Caco-2 (cell line): ENCODE data around the gene COL4A2. TPM values are rescaled to one million over a fixed set of nuclear protein-coding genes. Genes with fewer than 3 reads are reported as not detected.

ENCODE experiments used
- BruUV-seq: library from RNA; stranded (reverse); fragments of 400-500 nt; replicated peaks from 2 replicates; lab custom pipeline; 2021; lab: Mats Ljungman, UMichigan
- CTCF ChIA-PET: fragments of 300-600 bp; sonication (Branson Sonifier 250); formaldehyde crosslinking; loops from one replicate; lab custom pipeline; 2022; ENCODE audit warnings: antibody characterized with exemption; lab: Charles Lee
- POLR2A ChIA-PET: fragments of 300-600 bp; sonication (Branson Sonifier 250); formaldehyde crosslinking; loops from one replicate; lab custom pipeline; 2022; ENCODE audit warnings: antibody characterized with exemption; lab: Charles Lee
- DNase-seq, 2 experiments: peaks; one replicate each; pipeline versions ENCODE4 v3.0.0 to v3.0.0-alpha.2; 2020 to 2022
- H3K27me3 ChIP-seq: replicated peaks from 2 replicates; pipeline ENCODE4 v1.6.0; 2011; ENCODE audit warnings: low read length; ENCODE audit not compliant: control insufficient read depth, insufficient read depth
- H3K36me3 ChIP-seq: 2 replicates; pipeline ENCODE4 v1.5.1; 2011; ENCODE audit warnings: low read length; ENCODE audit not compliant: control insufficient read depth, insufficient read depth
- H3K4me1 ChIP-seq: fragments of 250-450 bp; sonication (Bioruptor Pico); 2 replicates; pipeline ENCODE4 v1.5.1; 2020; ENCODE audit warnings: mild to moderate bottlenecking
- H3K4me3 ChIP-seq: 2 replicates; pipeline ENCODE4 v1.5.1; 2011; ENCODE audit warnings: low read depth, mild to moderate bottlenecking, control low read depth, low read length
- H3K9me3 ChIP-seq: fragments of 250-450 bp; sonication (Bioruptor Pico); 2 replicates; pipeline ENCODE4 v1.5.1; 2020; ENCODE audit warnings: mild to moderate bottlenecking, moderate library complexity
- H3K27ac Mint-ChIP-seq: one replicate; pipeline ENCODE4 v1.8.0; 2022; ENCODE audit warnings: mixed read lengths; ENCODE audit not compliant: unreplicated experiment
- H3K27me3 Mint-ChIP-seq: one replicate; pipeline ENCODE4 v1.8.0; 2022; ENCODE audit warnings: mixed read lengths; ENCODE audit not compliant: insufficient read depth, unreplicated experiment
- H3K36me3 Mint-ChIP-seq: one replicate; pipeline ENCODE4 v1.8.0; 2022; ENCODE audit warnings: mild to moderate bottlenecking, mixed read lengths; ENCODE audit not compliant: insufficient read depth, unreplicated experiment
- H3K4me1 Mint-ChIP-seq: one replicate; pipeline ENCODE4 v1.8.0; 2022; ENCODE audit warnings: low read depth, mixed read lengths; ENCODE audit not compliant: unreplicated experiment
- H3K4me3 Mint-ChIP-seq: one replicate; pipeline ENCODE4 v1.8.0; 2022; ENCODE audit warnings: mild to moderate bottlenecking, moderate library complexity, mixed read lengths; ENCODE audit not compliant: unreplicated experiment
- H3K9me3 Mint-ChIP-seq: one replicate; pipeline ENCODE4 v1.8.0; 2022; ENCODE audit warnings: mixed read lengths; ENCODE audit not compliant: unreplicated experiment
- intact Hi-C: fragments of 100-400 bp; cut with micrococcal nuclease; formaldehyde crosslinking; loops from one replicate; pipeline ENCODE4 v1.10.0; 2022; ENCODE audit not compliant: unreplicated experiment
- total RNA-seq: library from RNA; stranded (reverse); gene quantifications from 2 replicates; pipeline ENCODE4 v1.2.3, GENCODE V29; 2022
- TF ChIP-seq, protein P1 (sequence below), 2 experiments: fragments of 200-600 bp in 1 of 2; IDR thresholded peaks; 1 replicate in 1 of 2; 2 replicates in 1 of 2; pipeline versions ENCODE4 v1.5.1 to v1.8.0; 2011 to 2022; ENCODE audit warnings: antibody characterized with exemption in 1 of 2, control low read depth in 1 of 2, inconsistent platforms in 1 of 2, low read depth in 1 of 2, low read length in 1 of 2, mild to moderate bottlenecking in 1 of 2, moderate library complexity in 1 of 2; ENCODE audit not compliant: insufficient read depth in 1 of 2, severe bottlenecking in 1 of 2, unreplicated experiment in 1 of 2

Gene COL4A2
- total RNA-seq, 1 experiment from 2014 or later, result 19.2 TPM

DNA sequence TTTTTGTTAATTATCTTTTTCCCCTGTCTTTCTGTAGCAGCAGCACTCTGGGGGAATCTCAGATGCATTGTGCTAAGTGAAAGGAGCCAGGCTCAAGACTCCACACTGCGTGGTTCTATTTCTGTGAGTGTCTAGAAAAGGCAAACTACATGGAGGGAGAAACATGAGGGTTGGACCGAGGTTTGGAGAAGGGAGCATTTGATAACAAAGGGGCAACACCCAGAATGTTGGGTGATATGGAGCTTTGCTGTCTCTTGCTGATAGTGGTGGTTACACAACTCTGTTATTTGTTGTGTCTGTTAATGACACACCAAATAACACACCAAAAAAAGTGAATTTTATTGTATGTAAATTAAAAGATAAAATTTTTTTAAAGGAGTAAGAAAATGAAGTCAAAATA is 107.8 kb downstream of the COL4A2 start:
- TF ChIP-seq, protein P1, sequence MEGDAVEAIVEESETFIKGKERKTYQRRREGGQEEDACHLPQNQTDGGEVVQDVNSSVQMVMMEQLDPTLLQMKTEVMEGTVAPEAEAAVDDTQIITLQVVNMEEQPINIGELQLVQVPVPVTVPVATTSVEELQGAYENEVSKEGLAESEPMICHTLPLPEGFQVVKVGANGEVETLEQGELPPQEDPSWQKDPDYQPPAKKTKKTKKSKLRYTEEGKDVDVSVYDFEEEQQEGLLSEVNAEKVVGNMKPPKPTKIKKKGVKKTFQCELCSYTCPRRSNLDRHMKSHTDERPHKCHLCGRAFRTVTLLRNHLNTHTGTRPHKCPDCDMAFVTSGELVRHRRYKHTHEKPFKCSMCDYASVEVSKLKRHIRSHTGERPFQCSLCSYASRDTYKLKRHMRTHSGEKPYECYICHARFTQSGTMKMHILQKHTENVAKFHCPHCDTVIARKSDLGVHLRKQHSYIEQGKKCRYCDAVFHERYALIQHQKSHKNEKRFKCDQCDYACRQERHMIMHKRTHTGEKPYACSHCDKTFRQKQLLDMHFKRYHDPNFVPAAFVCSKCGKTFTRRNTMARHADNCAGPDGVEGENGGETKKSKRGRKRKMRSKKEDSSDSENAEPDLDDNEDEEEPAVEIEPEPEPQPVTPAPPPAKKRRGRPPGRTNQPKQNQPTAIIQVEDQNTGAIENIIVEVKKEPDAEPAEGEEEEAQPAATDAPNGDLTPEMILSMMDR (IDR thresholded peaks at IDR 0.05; ENCODE audit: insufficient read depth in 1 of 2, low read depth in 1 of 2, low read length in 1 of 2, severe bottlenecking in 1 of 2, unreplicated experiment in 1 of 2), result no peak
- intact Hi-C loops, result no loop called here
- Histone ChIP-seq H3K4me3 (no peak overlapping the region), H3K27me3 (no peaks in the 10 kb centered on the region), H3K4me1 (peaks cover 13% of the 10 kb centered on the region), H3K9me3 (no peaks in the 10 kb centered on the region), H3K36me3 (no peaks in the 10 kb centered on the region)
- BruUV-seq, result no TSS peak
- Mint-ChIP-seq H3K4me3 (no peak overlapping the region), H3K9me3 (no peaks in the 10 kb centered on the region), H3K27ac (no peak overlapping the region), H3K4me1 (peaks cover 12% of the 10 kb centered on the region), H3K36me3 (no peaks in the 10 kb centered on the region), H3K27me3 (no peaks in the 10 kb centered on the region)
- CTCF ChIA-PET, result no interaction called here
- DNase-seq, result no peak
- POLR2A ChIA-PET, result no interaction called here

DNA sequence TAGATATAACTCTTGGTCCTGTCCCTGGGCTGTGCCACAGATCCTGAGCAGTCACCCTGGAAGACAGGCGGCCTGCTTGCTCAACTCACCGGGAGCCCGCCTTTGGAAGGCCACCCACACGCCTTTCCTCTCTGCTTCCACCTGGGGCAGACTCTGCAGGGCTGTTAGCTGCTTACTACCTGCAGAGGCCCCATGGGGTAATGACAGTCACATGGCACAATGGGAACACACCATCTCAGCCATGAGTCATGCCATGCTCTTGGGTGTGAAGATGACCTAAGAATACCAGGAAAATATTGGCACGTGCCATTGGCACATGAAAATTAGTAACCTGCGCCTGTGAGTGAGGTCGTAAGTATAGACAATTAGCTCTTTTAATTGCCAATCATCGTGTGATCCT is 108.6 kb downstream of the COL4A2 start:
- Histone ChIP-seq H3K36me3 (no peaks in the 10 kb centered on the region), H3K9me3 (no peaks in the 10 kb centered on the region), H3K4me1 (peaks cover 13% of the 10 kb centered on the region), H3K27me3 (no peaks in the 10 kb centered on the region), H3K4me3 (no peak overlapping the region)
- peak; percentile 58 to 66 for DNase-seq
- Mint-ChIP-seq H3K4me1 (peaks cover 12% of the 10 kb centered on the region), H3K4me3 (no peak overlapping the region), H3K36me3 (no peaks in the 10 kb centered on the region), H3K9me3 (no peaks in the 10 kb centered on the region), H3K27ac (no peak overlapping the region), H3K27me3 (no peaks in the 10 kb centered on the region)
- ChIA-PET POLR2A (no interaction called here), CTCF (no interaction called here)
- no TSS peak for BruUV-seq
- intact Hi-C loops, result no loop called here
- TF ChIP-seq, protein P1 (IDR thresholded peaks at IDR 0.05; ENCODE audit: insufficient read depth in 1 of 2, low read depth in 1 of 2, low read length in 1 of 2, severe bottlenecking in 1 of 2, unreplicated experiment in 1 of 2), result peak in 1 of 2 experiments; percentile 15

DNA sequence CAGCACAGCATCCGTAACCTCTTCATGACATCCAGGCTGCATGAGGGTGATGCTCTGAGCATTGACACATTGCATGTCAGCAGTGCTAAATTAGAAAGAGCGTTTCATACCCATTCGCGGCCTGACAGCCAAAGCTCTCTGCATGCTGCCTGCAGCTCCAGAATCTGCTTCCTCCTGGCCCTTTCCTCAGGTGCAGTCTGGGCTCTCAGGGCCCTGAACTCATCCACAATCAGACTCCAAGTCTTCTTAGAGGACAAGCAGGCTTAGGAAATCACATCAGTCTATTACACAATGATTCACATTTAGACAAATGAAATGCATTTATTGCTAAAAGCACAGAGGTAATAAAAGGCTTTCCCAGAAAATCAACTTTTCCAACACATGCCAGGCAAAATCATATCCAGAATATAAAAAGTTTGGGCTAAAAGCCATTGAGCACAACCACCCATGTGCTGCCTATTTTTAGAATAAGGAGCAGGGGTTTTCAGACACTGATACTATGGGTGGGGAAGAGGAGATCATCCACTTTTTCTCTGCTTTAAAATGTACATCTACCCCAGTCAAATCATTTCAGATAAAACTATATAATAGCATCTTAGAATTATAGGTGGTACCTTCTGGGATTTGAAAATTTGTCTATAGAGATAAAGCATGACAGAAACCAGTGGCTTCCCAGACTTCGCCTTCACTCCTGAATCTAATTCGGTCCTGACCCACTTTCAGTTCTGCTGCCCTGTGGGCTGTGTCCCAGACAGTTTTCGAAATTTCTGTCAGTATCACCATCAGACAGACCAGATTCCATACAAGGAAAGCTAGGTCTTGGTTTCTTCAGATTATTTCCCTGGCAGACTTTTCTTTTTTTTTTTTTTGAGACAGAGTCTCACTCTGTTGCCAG is 109.3 kb downstream of the COL4A2 start:
- TF ChIP-seq, protein P1 (IDR thresholded peaks at IDR 0.05; ENCODE audit: insufficient read depth in 1 of 2, low read depth in 1 of 2, low read length in 1 of 2, severe bottlenecking in 1 of 2, unreplicated experiment in 1 of 2), result no peak
- Histone ChIP-seq H3K9me3 (no peaks in the 10 kb centered on the region), H3K36me3 (no peaks in the 10 kb centered on the region), H3K4me3 (no peak overlapping the region), H3K27me3 (no peaks in the 10 kb centered on the region), H3K4me1 (peaks cover 13% of the 10 kb centered on the region)
- ChIA-PET CTCF (no interaction called here), POLR2A (no interaction called here)
- Mint-ChIP-seq H3K9me3 (no peaks in the 10 kb centered on the region), H3K4me1 (peaks cover 12% of the 10 kb centered on the region), H3K36me3 (no peaks in the 10 kb centered on the region), H3K27me3 (no peaks in the 10 kb centered on the region), H3K4me3 (no peak overlapping the region), H3K27ac (no peak overlapping the region)
- intact Hi-C loops, result no loop called here
- no peak for DNase-seq
- no TSS peak for BruUV-seq
